K562 (cell line): ENCODE measurements around the gene SYNJ2. TPM values are rescaled to one million over a fixed set of nuclear protein-coding genes. Genes with fewer than 3 reads are reported as not detected.

Experiments used
- ARID4B ChIP-seq: sonication (generic); formaldehyde crosslinking; IDR thresholded peaks from 2 replicates; pipeline ENCODE4 v1.8.0; 2022; ENCODE audit warnings: mild to moderate bottlenecking, missing genetic modification reagents
- ATF3 ChIP-seq, 2 experiments: fragments of 450-650 bp in 1 of 2; sonication (generic) in 1 of 2; formaldehyde crosslinking in 1 of 2; IDR thresholded peaks in 1 of 2; conservative IDR thresholded peaks in 1 of 2; 2 replicates each; pipeline versions ENCODE4 v1.6.1 to v1.8.1; 2016 to 2023; ENCODE audit warnings: mild to moderate bottlenecking in 2 of 2, moderate library complexity in 2 of 2, inconsistent platforms in 1 of 2, missing genetic modification reagents in 1 of 2
- CHD4 ChIP-seq: fragments of 200-600 bp; sonication (generic); IDR thresholded peaks from 3 replicates; pipeline ENCODE4 v1.6.1; 2012; ENCODE audit warnings: low read depth, mild to moderate bottlenecking, mixed read lengths, low read length, inconsistent platforms; ENCODE audit not compliant: insufficient read depth, insufficient replicate concordance, poor library complexity, severe bottlenecking
- EP400 ChIP-seq: fragments of 450-650 bp; IDR thresholded peaks from 2 replicates; pipeline ENCODE4 v1.6.1; 2017; ENCODE audit warnings: antibody characterized with exemption, mild to moderate bottlenecking, moderate library complexity
- FOXJ3 ChIP-seq: sonication (generic); formaldehyde crosslinking; IDR thresholded peaks from 2 replicates; pipeline ENCODE4 v1.4.0; 2020; ENCODE audit warnings: mild to moderate bottlenecking, missing genetic modification reagents
- HDAC1 ChIP-seq, 2 experiments: fragments of 450-650 bp; IDR thresholded peaks; 2 replicates each; pipeline ENCODE4 v1.6.1; 2016 to 2017; ENCODE audit warnings: inconsistent platforms in 1 of 2, mild to moderate bottlenecking in 1 of 2, moderate library complexity in 1 of 2
- HDAC2 ChIP-seq: fragments of 450-650 bp; IDR thresholded peaks from 2 replicates; pipeline ENCODE4 v1.6.1; 2016; ENCODE audit warnings: mild to moderate bottlenecking
- KLF16 ChIP-seq: IDR thresholded peaks from 2 replicates; pipeline ENCODE4 v1.6.1; 2016; ENCODE audit warnings: antibody characterized with exemption
- MTA1 ChIP-seq: fragments of 450-650 bp; IDR thresholded peaks from 2 replicates; pipeline ENCODE4 v1.6.1; 2017; ENCODE audit warnings: borderline replicate concordance
- PHB ChIP-seq: fragments of 250-450 bp; sonication (Bioruptor Pico); IDR thresholded peaks from 2 replicates; pipeline ENCODE4 v1.5.0; 2021
- PHF20 ChIP-seq: fragments of 450-650 bp; IDR thresholded peaks from 2 replicates; pipeline ENCODE4 v1.6.1; 2018; ENCODE audit not compliant: partially characterized antibody
- PHF8 ChIP-seq: fragments of 200-600 bp; sonication (generic); IDR thresholded peaks from 2 replicates; pipeline ENCODE4 v1.6.1; 2012; ENCODE audit warnings: mixed run types, mild to moderate bottlenecking, inconsistent platforms, low read length, moderate library complexity, borderline replicate concordance
- RBM25 ChIP-seq: fragments of 200-400 bp; formaldehyde crosslinking; IDR thresholded peaks from 2 replicates; pipeline ENCODE4 v1.6.1; 2018; ENCODE audit warnings: low read length, low read depth, moderate library complexity; ENCODE audit not compliant: severe bottlenecking
- RCOR1 ChIP-seq, 2 experiments: IDR thresholded peaks; 2 replicates each; pipeline ENCODE4 v1.6.1; 2012; ENCODE audit warnings: low read depth in 2 of 2, low read length in 2 of 2, borderline replicate concordance in 1 of 2, improper control_type of control experiment in 1 of 2
- SMARCA4 ChIP-seq: fragments of 450-650 bp; IDR thresholded peaks from 2 replicates; pipeline ENCODE4 v1.6.1; 2016
- TCF15 ChIP-seq: fragments of 250-450 bp; sonication (Bioruptor Pico); IDR thresholded peaks from 2 replicates; pipeline ENCODE4 v1.8.0; 2022; ENCODE audit warnings: moderate library complexity, mild to moderate bottlenecking, inconsistent platforms
- TCF7 ChIP-seq: sonication (generic); IDR thresholded peaks from 2 replicates; pipeline ENCODE4 v1.6.1; 2016; ENCODE audit warnings: antibody characterized with exemption, borderline replicate concordance
- TRIM28 ChIP-seq: fragments of 450-650 bp; IDR thresholded peaks from 2 replicates; pipeline ENCODE4 v1.6.1; 2017
- polyA plus RNA-seq, 8 experiments: library from polyadenylated mRNA; depleted of rRNA in 4 of 8; stranded (reverse) in 5 of 8; unstranded in 3 of 8; fragments of >200 nt; fragmentation: Nextera tagmentation in 2 of 8; fragmentation: Illumina TruSeq in 1 of 8; extraction: Ambion mirVana in 2 of 8; extraction: Trizol in 1 of 8; gene quantifications; 2 replicates each; pipeline versions ENCODE4 v1.2.1 to v1.2.3, GENCODE V29; 2011 to 2014; ENCODE audit warnings: inconsistent platforms in 1 of 8, missing spikeins in 1 of 8
- total RNA-seq, 7 experiments: library from RNA; depleted of rRNA in 6 of 7; stranded (reverse); fragments of >200 nt in 6 of 7; fragmentation: Illumina TruSeq in 2 of 7; extraction: Trizol in 2 of 7; gene quantifications; 2 replicates each; pipeline versions ENCODE4 v1.2.1 to v1.2.3, GENCODE V29; 2011 to 2021; ENCODE audit warnings: low replicate concordance in 1 of 7
- TF ChIP-seq, protein P1 (sequence below): fragments of 200-400 bp; formaldehyde crosslinking; IDR thresholded peaks from 2 replicates; pipeline ENCODE4 v1.6.1; 2017; ENCODE audit warnings: mild to moderate bottlenecking, low read depth, low read length, moderate library complexity
- TF ChIP-seq, protein P2 (sequence below): conservative IDR thresholded peaks from 2 replicates; pipeline ENCODE4 v1.6.1; 2011; ENCODE audit warnings: low read depth, mild to moderate bottlenecking, low read length; ENCODE audit not compliant: control insufficient read depth

The SYNJ2 gene
- total and polyA plus RNA-seq, 9 of the 15 experiments (the other 6 are each of a cell fraction or from before 2014, with no cell fraction given) = 3.0 to 27.7 (median 17.8) TPM

GRCh38 chr6:157981132-157981394 is 600 bp upstream of the SYNJ2 start (continued):
- peak; percentile 78 for TF ChIP-seq EP400
- no peak for TF ChIP-seq FOXJ3 (CRISPR knock-in tag)
- peak in 1 of 2 experiments; percentile 90; a peak in 2 of 4 replicates for TF ChIP-seq HDAC1 (IDR thresholded peaks at IDR 0.05)
- TF ChIP-seq RCOR1 (IDR thresholded peaks at IDR 0.05; ENCODE audit: borderline replicate concordance in 1 of 2, low read depth in 2 of 2, low read length in 2 of 2) = no peak
- peak; percentile 75 for TF ChIP-seq ARID4B (CRISPR knock-in tag)
- TF ChIP-seq RBM25 = no peak
- TF ChIP-seq PHF8 = no peak
- TF ChIP-seq, protein P1, sequence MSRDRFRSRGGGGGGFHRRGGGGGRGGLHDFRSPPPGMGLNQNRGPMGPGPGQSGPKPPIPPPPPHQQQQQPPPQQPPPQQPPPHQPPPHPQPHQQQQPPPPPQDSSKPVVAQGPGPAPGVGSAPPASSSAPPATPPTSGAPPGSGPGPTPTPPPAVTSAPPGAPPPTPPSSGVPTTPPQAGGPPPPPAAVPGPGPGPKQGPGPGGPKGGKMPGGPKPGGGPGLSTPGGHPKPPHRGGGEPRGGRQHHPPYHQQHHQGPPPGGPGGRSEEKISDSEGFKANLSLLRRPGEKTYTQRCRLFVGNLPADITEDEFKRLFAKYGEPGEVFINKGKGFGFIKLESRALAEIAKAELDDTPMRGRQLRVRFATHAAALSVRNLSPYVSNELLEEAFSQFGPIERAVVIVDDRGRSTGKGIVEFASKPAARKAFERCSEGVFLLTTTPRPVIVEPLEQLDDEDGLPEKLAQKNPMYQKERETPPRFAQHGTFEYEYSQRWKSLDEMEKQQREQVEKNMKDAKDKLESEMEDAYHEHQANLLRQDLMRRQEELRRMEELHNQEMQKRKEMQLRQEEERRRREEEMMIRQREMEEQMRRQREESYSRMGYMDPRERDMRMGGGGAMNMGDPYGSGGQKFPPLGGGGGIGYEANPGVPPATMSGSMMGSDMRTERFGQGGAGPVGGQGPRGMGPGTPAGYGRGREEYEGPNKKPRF = no peak
- TF ChIP-seq PHB (CRISPR knock-in tag) = no peak
- peak; percentile 21 for TF ChIP-seq CHD4
- TF ChIP-seq TCF7 = no peak
- 0 out of 2 replicates have a peak, but pooled peaks have one; percentile 45 for TF ChIP-seq MTA1
- peak; percentile 86 for TF ChIP-seq HDAC2
- TF ChIP-seq SMARCA4 = 0 out of 2 replicates have a peak, but pooled peaks have one; percentile 63
- TF ChIP-seq ATF3 (IDR thresholded peaks at IDR 0.05) = no peak; the same call in 1 of the 2 replicates
- TF ChIP-seq ATF3 (CRISPR knock-in tag; conservative IDR thresholded peaks at IDR 0.05) = 0 out of 2 replicates have a peak, but pooled peaks have one; percentile 57
- peak; percentile 29 for TF ChIP-seq PHF20
- TF ChIP-seq TRIM28 = 0 out of 2 replicates have a peak, but pooled peaks have one; percentile 26
- TF ChIP-seq TCF15 (CRISPR knock-in tag) = no peak
- no peak for TF ChIP-seq KLF16
- TF ChIP-seq, protein P2, sequence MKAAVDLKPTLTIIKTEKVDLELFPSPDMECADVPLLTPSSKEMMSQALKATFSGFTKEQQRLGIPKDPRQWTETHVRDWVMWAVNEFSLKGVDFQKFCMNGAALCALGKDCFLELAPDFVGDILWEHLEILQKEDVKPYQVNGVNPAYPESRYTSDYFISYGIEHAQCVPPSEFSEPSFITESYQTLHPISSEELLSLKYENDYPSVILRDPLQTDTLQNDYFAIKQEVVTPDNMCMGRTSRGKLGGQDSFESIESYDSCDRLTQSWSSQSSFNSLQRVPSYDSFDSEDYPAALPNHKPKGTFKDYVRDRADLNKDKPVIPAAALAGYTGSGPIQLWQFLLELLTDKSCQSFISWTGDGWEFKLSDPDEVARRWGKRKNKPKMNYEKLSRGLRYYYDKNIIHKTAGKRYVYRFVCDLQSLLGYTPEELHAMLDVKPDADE = no peak
